ENCODE results near the gene GPX2. TPM values are rescaled to one million over a fixed set of nuclear protein-coding genes. Genes with fewer than 3 reads are reported as not detected.

Gene GPX2
- total and polyA plus RNA-seq, 2 of the 8 experiments (the other 6 are each of a cell fraction or from before 2014, with no cell fraction given): 0.30 to 0.89 TPM

DNA sequence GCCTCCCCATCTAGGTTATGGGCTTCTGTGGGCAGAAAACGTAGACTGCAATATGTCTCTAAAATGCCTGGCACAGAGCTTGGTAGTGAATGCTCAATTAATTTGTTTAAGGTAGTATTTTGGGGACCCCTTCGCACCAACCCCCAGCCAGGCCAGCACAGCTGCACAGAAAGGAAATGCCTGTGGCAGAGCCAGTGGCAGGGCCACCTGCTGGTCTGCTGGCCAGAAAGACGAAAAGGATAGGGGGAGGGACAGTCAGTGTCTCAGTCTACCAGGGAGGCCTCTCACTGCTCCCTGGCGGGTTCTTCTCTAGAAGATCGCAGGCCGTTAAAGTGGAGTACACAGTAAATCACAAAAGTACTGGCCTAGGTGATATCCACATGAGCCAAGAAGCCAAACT, 26.1 kb upstream of the GPX2 start:
- WGBS, 2 experiments (ENCODE audit: extremely low coverage in 1 of 2, insufficient coverage in 1 of 2, insufficient read length in 1 of 2, insufficient replicate concordance in 2 of 2, low coverage in 1 of 2, low lambda C conversion rate in 2 of 2, missing lambda C conversion rate in 1 of 2): 61% methylated on average over 6 of the region's 6 CpGs; no CpG with 5 or more reads in 1 of the 2 experiments
- no peak overlapping the region for H4K91ac ChIP-seq (replicated peaks; ENCODE audit: insufficient read length, low read length)
- no peak overlapping the region for H2BK120ac ChIP-seq (replicated peaks; ENCODE audit: low read depth, low read length)
- FAIRE-seq (no peak), DNase-seq (ENCODE audit: low read depth in 1 of 2, low spot score in 2 of 2) (no peak)
- peaks cover 8% of the 10 kb centered on the region for H3K79me1 ChIP-seq (ENCODE audit: low read depth, low read length)
- peaks cover 0 to 12% of the 10 kb centered on the region in 2 experiments; a peak in 1 of 4 replicates for H3K79me2 ChIP-seq (ENCODE audit: control insufficient read depth in 1 of 2, insufficient read depth in 2 of 2, low read length in 2 of 2)
- no peak overlapping the region for H2BK20ac ChIP-seq (ENCODE audit: low read length)
- H3K18ac ChIP-seq (ENCODE audit: extremely low read depth, low read length): 0 out of 2 replicates have a peak overlapping the region, but pooled peaks have one; percentile 17
- H2BK15ac ChIP-seq (ENCODE audit: low read length): no peak overlapping the region
- H3K36me3 ChIP-seq (ENCODE audit: control insufficient read depth in 2 of 4, insufficient read depth in 4 of 4, low read length in 3 of 4): no peaks in the 10 kb centered on the region
- no peaks in the 10 kb centered on the region for H3K9me3 ChIP-seq (ENCODE audit: insufficient read depth in 2 of 2, low read depth in 1 of 2, low read length in 1 of 2)
- H3K4ac ChIP-seq (replicated peaks; ENCODE audit: insufficient read length, low read depth, low read length): no peak overlapping the region
- H3K23me2 ChIP-seq (ENCODE audit: low read depth, low read length): no peaks in the 10 kb centered on the region; the same call in 1 of the 2 replicates
- peaks cover 0 to 27% (median 16%) of the 10 kb centered on the region in 4 experiments; a peak in 6 of 7 replicates for H3K4me1 ChIP-seq (replicated peaks in 1 of 4; ENCODE audit: control insufficient read depth in 3 of 4, insufficient read depth in 4 of 4, low read length in 3 of 4)
- H3K9ac ChIP-seq (replicated peaks in 1 of 4; ENCODE audit: extremely low read depth in 1 of 4, low read depth in 3 of 4, low read length in 3 of 4): no peak overlapping the region
- POLR2A ChIA-PET (ENCODE audit: partially characterized antibody): interaction anchor here (0.6 to 2.1 kb wide), 5 partner anchors 11 to 54 kb away, joined by 3 to 8 read pairs (median 4); partner anchors contain the start of gene CHURC1
- CTCF ChIA-PET (ENCODE audit: partially characterized antibody): interaction anchor here (0.8 to 4.1 kb wide), 4 partner anchors 10 to 473 kb away, joined by 3 to 45 read pairs (median 12); no protein-coding TSS in a partner anchor
- no peak overlapping the region for H2BK12ac ChIP-seq (ENCODE audit: low read depth, low read length)
- no peak overlapping the region for H2AFZ ChIP-seq (ENCODE audit: low read length)
- H3K4me2 ChIP-seq (ENCODE audit: insufficient read depth in 1 of 2, low read depth in 2 of 2, low read length in 2 of 2): peak overlapping the region; percentile 33 to 85; a peak in 3 of 4 replicates
- peak overlapping the region in 1 of 4 experiments; percentile 4; a peak in 1 of 8 replicates for H3K4me3 ChIP-seq (ENCODE audit: extremely low read depth in 1 of 4, insufficient read depth in 2 of 4, low read depth in 3 of 4, low read length in 4 of 4)
- peaks cover 0 to 21% (median 8%) of the 10 kb centered on the region in 4 experiments; a peak in 4 of 7 replicates for H3K27me3 ChIP-seq (replicated peaks in 1 of 4; ENCODE audit: control insufficient read depth in 3 of 4, extremely low read depth in 1 of 4, insufficient read depth in 3 of 4, low read length in 3 of 4)
- no peak overlapping the region for H2AK5ac ChIP-seq (ENCODE audit: low read depth, low read length)
- H3K56ac ChIP-seq (replicated peaks; ENCODE audit: insufficient read length, low read depth, low read length): no peak overlapping the region
- no peak overlapping the region for H4K8ac ChIP-seq (ENCODE audit: extremely low read depth, insufficient read depth, low read length)
- TF ChIP-seq TBP (IDR thresholded peaks at IDR 0.05; ENCODE audit: low read depth, low read length) (no peak), HDAC6 (IDR thresholded peaks at IDR 0.05; ENCODE audit: low read depth, low read length) (no peak)
- H3K27ac ChIP-seq (ENCODE audit: low read depth, low read length): no peak overlapping the region
- H3K23ac ChIP-seq (ENCODE audit: insufficient read length): no peak overlapping the region
- H4K5ac ChIP-seq (ENCODE audit: insufficient read length, low read depth, low read length): no peak overlapping the region
- peaks cover 0 to 2% of the 10 kb centered on the region in 2 experiments for H4K20me1 ChIP-seq (replicated peaks in 1 of 2; ENCODE audit: control insufficient read depth in 1 of 2, insufficient read depth in 2 of 2, low read length in 2 of 2)
- no peak overlapping the region for H3K14ac ChIP-seq (ENCODE audit: insufficient read length)
- H2BK5ac ChIP-seq (ENCODE audit: low read depth, low read length): 0 out of 2 replicates have a peak overlapping the region, but pooled peaks have one; percentile 61
